HCT116 (cell line): ENCODE results near the gene DYNC2H1. TPM values are rescaled to one million over a fixed set of nuclear protein-coding genes. Genes with fewer than 3 reads are reported as not detected.
"Not testable (repeated sequence)": the region's sequence is repeated elsewhere in the genome, so short reads cannot be mapped to it uniquely, and the experiment has no call there.

Experiments
- ATAC-seq: fragments of 200-7000 bp; cut with Tn5 transposase; 2 replicates; pipeline ENCODE4 v1.9.1; 2020; ENCODE audit warnings: mild to moderate bottlenecking, moderate library complexity
- BruUV-seq: library from RNA; stranded (reverse); fragments of 400-500 nt; replicated peaks from 2 replicates; lab custom pipeline; 2021; lab: Mats Ljungman, UMichigan
- CTCF ChIA-PET: fragments of 300-600 bp; sonication (Branson Sonifier 250); formaldehyde crosslinking; loops from one replicate; lab custom pipeline; 2021; ENCODE audit warnings: antibody characterized with exemption; lab: Charles Lee
- POLR2A ChIA-PET: fragments of 300-600, 350-600 bp; sonication (Branson Sonifier 250); formaldehyde crosslinking; loops from one replicate; lab custom pipeline; 2021; ENCODE audit warnings: antibody characterized with exemption; lab: Charles Lee
- RAD21 ChIA-PET, 2 experiments: fragments of 300-600 bp; sonication (Branson Sonifier 250); formaldehyde crosslinking; loops; one replicate each; lab custom pipeline; 2023; ENCODE audit warnings: low total read pairs in 2 of 2; ENCODE audit not compliant: uncharacterized antibody in 2 of 2, unreplicated experiment in 2 of 2, low non-redundant PET in 1 of 2; lab: Charles Lee
- DNase-seq: peaks from one replicate; pipeline ENCODE4 v3.0.0-alpha.2; 2010; ENCODE audit warnings: low read depth, low spot score
- H2AFZ ChIP-seq: fragments of 200-600 bp; shearing (Covaris generic), sonication (generic); 2 replicates; pipeline ENCODE4 v1.6.1; 2017; ENCODE audit warnings: low read depth, mixed run types, mixed read lengths, antibody characterized with exemption, low read length; ENCODE audit not compliant: poor library complexity, severe bottlenecking
- H3K27ac ChIP-seq: 2 replicates; pipeline ENCODE4 v1.5.1; 2012; ENCODE audit warnings: low read depth, low read length
- H3K27me3 ChIP-seq: fragments of 200-600 bp; sonication (generic); 2 replicates; pipeline ENCODE4 v1.6.1; 2016; ENCODE audit warnings: mixed run types, low read length, mixed read lengths; ENCODE audit not compliant: insufficient read depth
- H3K36me3 ChIP-seq, 2 experiments: fragments of 200-500 bp in 1 of 2; fragments of 200-600 bp in 1 of 2; sonication (Bioruptor generic) in 1 of 2; sonication (generic) in 1 of 2; 2 replicates each; pipeline versions ENCODE4 v1.5.1 to v1.6.1; 2014 to 2016; ENCODE audit warnings: low read length in 2 of 2, inconsistent platforms in 1 of 2, mixed read lengths in 1 of 2, mixed run types in 1 of 2; ENCODE audit not compliant: insufficient read depth in 2 of 2, control insufficient read depth in 1 of 2
- H3K4me1 ChIP-seq, 2 experiments: fragments of 200-600 bp in 1 of 2; sonication (generic) in 1 of 2; 2 replicates each; pipeline versions ENCODE4 v1.5.1 to v1.6.1; 2012 to 2017; ENCODE audit warnings: low read length in 2 of 2, inconsistent platforms in 1 of 2, mild to moderate bottlenecking in 1 of 2, mixed read lengths in 1 of 2, mixed run types in 1 of 2, moderate library complexity in 1 of 2; ENCODE audit not compliant: insufficient read depth in 2 of 2, control insufficient read depth in 1 of 2
- H3K4me2 ChIP-seq: fragments of 200-600 bp; sonication (generic); 2 replicates; pipeline ENCODE4 v1.6.1; 2017; ENCODE audit warnings: mixed run types, low read length, mixed read lengths
- H3K4me3 ChIP-seq, 2 experiments: fragments of 200-600 bp in 1 of 2; sonication (generic) in 1 of 2; replicated peaks in 1 of 2; 2 replicates each; pipeline ENCODE4 v1.5.1; 2011 to 2016; ENCODE audit warnings: low read length in 2 of 2, control low read depth in 1 of 2, low read depth in 1 of 2, mild to moderate bottlenecking in 1 of 2, mixed read lengths in 1 of 2, mixed run types in 1 of 2
- H3K79me2 ChIP-seq: fragments of 200-600 bp; sonication (generic); 2 replicates; pipeline ENCODE4 v1.6.1; 2017; ENCODE audit warnings: mild to moderate bottlenecking, mixed run types, low read length, moderate library complexity, mixed read lengths; ENCODE audit not compliant: insufficient read depth
- H3K9ac ChIP-seq: fragments of 200-600 bp; sonication (generic); 2 replicates; pipeline ENCODE4 v1.6.1; 2016; ENCODE audit warnings: low read length, mixed read lengths
- H3K9me2 ChIP-seq: fragments of 200-600 bp; sonication (generic), shearing (Covaris generic); 2 replicates; pipeline ENCODE4 v1.6.1; 2017; ENCODE audit warnings: mixed run types, mild to moderate bottlenecking, moderate library complexity; ENCODE audit not compliant: insufficient read depth
- H3K9me3 ChIP-seq, 2 experiments: fragments of 200-500 bp in 1 of 2; fragments of 200-600 bp in 1 of 2; sonication (Bioruptor generic) in 1 of 2; sonication (generic) in 1 of 2; 2 replicates each; pipeline ENCODE4 v1.6.1; 2014 to 2017; ENCODE audit warnings: low read length in 2 of 2, mixed read lengths in 2 of 2, inconsistent platforms in 1 of 2, low read depth in 1 of 2, mild to moderate bottlenecking in 1 of 2, mixed run types in 1 of 2, moderate library complexity in 1 of 2; ENCODE audit not compliant: control insufficient read depth in 1 of 2, insufficient read depth in 1 of 2
- H4K20me1 ChIP-seq: fragments of 200-600 bp; sonication (generic), shearing (Covaris generic); 2 replicates; pipeline ENCODE4 v1.6.1; 2017; ENCODE audit warnings: mixed run types, mild to moderate bottlenecking, moderate library complexity; ENCODE audit not compliant: insufficient read depth
- CEBPB ChIP-seq: IDR thresholded peaks from 2 replicates; pipeline ENCODE4 v1.6.1; 2012; ENCODE audit warnings: low read depth
- CTCF ChIP-seq, 3 experiments: fragments of 200-600 bp in 1 of 3; sonication (generic) in 1 of 3; IDR thresholded peaks in 2 of 3; conservative IDR thresholded peaks in 1 of 3; 2 replicates each; pipeline ENCODE4 v1.5.1; 2012 to 2017; ENCODE audit warnings: low read depth in 2 of 3, low read length in 2 of 3, antibody characterized with exemption in 1 of 3, borderline replicate concordance in 1 of 3, control low read depth in 1 of 3, mild to moderate bottlenecking in 1 of 3, mixed read lengths in 1 of 3, mixed run types in 1 of 3, moderate library complexity in 1 of 3; ENCODE audit not compliant: insufficient read depth in 1 of 3
- EZH2 ChIP-seq: fragments of 200-600 bp; sonication (generic); IDR thresholded peaks from 2 replicates; pipeline ENCODE4 v1.6.1; 2017; ENCODE audit warnings: antibody characterized with exemption, mixed run types
- FOSL1 ChIP-seq: IDR thresholded peaks from 2 replicates; pipeline ENCODE4 v1.6.1; 2012; ENCODE audit warnings: low read depth
- RAD21 ChIP-seq: IDR thresholded peaks from 2 replicates; pipeline ENCODE4 v1.6.1; 2012; ENCODE audit warnings: low read depth, mild to moderate bottlenecking
- SRF ChIP-seq: IDR thresholded peaks from 2 replicates; pipeline ENCODE4 v1.6.1; 2012; ENCODE audit warnings: low read depth
- TCF7L2 ChIP-seq: IDR thresholded peaks from 2 replicates; pipeline ENCODE4 v1.7.0; 2011; ENCODE audit warnings: borderline replicate concordance, inconsistent platforms; ENCODE audit not compliant: insufficient read depth, insufficient read length; ENCODE audit errors: extremely low read depth
- YY1 ChIP-seq: IDR thresholded peaks from 2 replicates; pipeline ENCODE4 v1.6.1; 2011; ENCODE audit warnings: low read length, low read depth, moderate library complexity, mild to moderate bottlenecking; ENCODE audit not compliant: insufficient replicate concordance; ENCODE audit errors: extremely low read depth
- intact Hi-C: fragments of 100-400 bp; cut with micrococcal nuclease; formaldehyde crosslinking; loops from 2 replicates; pipeline ENCODE4 v1.10.0; 2022
- total RNA-seq: library from RNA; stranded (reverse); gene quantifications from one replicate; pipeline ENCODE4 v1.2.1, GENCODE V29; 2021; ENCODE audit not compliant: unreplicated experiment

Gene DYNC2H1
- total RNA-seq, 1 experiment from 2014 or later: 1.5 TPM

- no peak for TF ChIP-seq CTCF (IDR thresholded peaks at IDR 0.05 in 2 of 3, conservative IDR thresholded peaks at IDR 0.05 in 1 of 3; ENCODE audit: borderline replicate concordance in 1 of 3, insufficient read depth in 1 of 3, low read depth in 2 of 3, low read length in 2 of 3)
- TF ChIP-seq TCF7L2: no peak
- no peak for TF ChIP-seq CEBPB
- TF ChIP-seq FOSL1: no peak
- no peak for TF ChIP-seq SRF
- TF ChIP-seq EZH2: no peak
- no peak for TF ChIP-seq YY1
Observed at GRCh38 chr11:103114836-103115235, 5.6 kb downstream of the DYNC2H1 start (continued).

GRCh38 chr11:103125462-103125861 is 16.2 kb downstream of the DYNC2H1 start:
- no peak overlapping the region for H3K27ac ChIP-seq
- RAD21 ChIA-PET: no interaction called here
- ATAC-seq: no peak
- no peak overlapping the region for H3K4me3 ChIP-seq
- no peaks in the 10 kb centered on the region for H3K9me2 ChIP-seq
- H3K27me3 ChIP-seq: no peaks in the 10 kb centered on the region
- peak overlapping the region; percentile 26 for H2AFZ ChIP-seq
- H3K36me3 ChIP-seq: no peaks in the 10 kb centered on the region
- no peaks in the 10 kb centered on the region for H4K20me1 ChIP-seq
- TF ChIP-seq RAD21: no peak
- POLR2A ChIA-PET: no interaction called here
- no peak overlapping the region for H3K4me2 ChIP-seq
- H3K9ac ChIP-seq: no peak overlapping the region
- intact Hi-C loops: no loop called here
- no peaks in the 10 kb centered on the region for H3K4me1 ChIP-seq
- BruUV-seq: no TSS peak
- CTCF ChIA-PET: no interaction called here
- H3K9me3 ChIP-seq: no peaks in the 10 kb centered on the region
- DNase-seq: no peak
- no peaks in the 10 kb centered on the region for H3K79me2 ChIP-seq

GRCh38 chr11:103141986-103142385 is 32.8 kb downstream of the DYNC2H1 start:
- DNase-seq, H3K9ac ChIP-seq, CTCF ChIA-PET, RAD21 ChIA-PET, intact Hi-C loops, H3K9me2 ChIP-seq, H4K20me1 ChIP-seq, H3K27me3 ChIP-seq, H3K4me2 ChIP-seq, H2AFZ ChIP-seq, H3K79me2 ChIP-seq, BruUV-seq, H3K4me3 ChIP-seq, H3K36me3 ChIP-seq, H3K4me1 ChIP-seq, POLR2A ChIA-PET, ATAC-seq, H3K27ac ChIP-seq, H3K9me3 ChIP-seq: not testable (repeated sequence)
